ENCODE results near the gene KRTAP4-16.
"Not testable (repeated sequence)": the region's sequence is repeated elsewhere in the genome, so short reads cannot be mapped to it uniquely, and the experiment has no call there.

- TF ChIP-seq POLR2AphosphoS5 (IDR thresholded peaks at IDR 0.05; ENCODE audit: low read depth, low read length); TAF1 (IDR thresholded peaks at IDR 0.05; ENCODE audit: borderline replicate concordance, low read depth, low read length): not testable (repeated sequence)
Observed at GRCh38 chr17:41139865-41140264, 37.9 kb upstream of the KRTAP4-16 start.

Measured in GM12892 (cell line).